Measurements from ENCODE around the gene MYH11.
"Not testable (repeated sequence)": the region's sequence is repeated elsewhere in the genome, so short reads cannot be mapped to it uniquely, and the experiment has no call there.

The MYH11 gene

GRCh38 chr16:15742716-15743115 is 114.1 kb downstream of the MYH11 start:
- DNase-seq: no peak

GRCh38 chr16:15741207-15741871 is 115.5 kb downstream of the MYH11 start:
- no peak for DNase-seq

DNA sequence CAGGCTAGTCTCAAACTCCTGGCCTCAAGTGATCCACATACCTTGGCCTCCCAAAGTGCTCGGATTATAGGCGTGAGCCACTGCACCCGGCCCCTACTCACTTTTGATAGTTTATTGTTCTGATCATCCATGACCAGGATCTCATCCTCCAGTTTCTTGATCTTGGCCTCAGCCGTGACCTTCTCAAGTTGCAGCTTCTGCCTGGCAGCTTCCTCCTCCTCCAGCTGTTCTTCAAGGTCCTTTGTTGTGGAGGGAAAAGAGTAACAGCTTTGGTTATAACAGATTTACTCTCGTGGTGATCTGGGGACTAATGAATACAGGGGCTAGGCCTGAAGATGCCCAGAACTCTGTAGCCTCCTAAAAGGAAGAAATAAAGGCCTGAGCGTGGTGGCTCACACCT is 116.9 kb downstream of the MYH11 start:
- DNase-seq: no peak

- no peak for DNase-seq
Observed at GRCh38 chr16:15739464-15739863, 117.4 kb downstream of the MYH11 start.

- no peak for DNase-seq
Observed at GRCh38 chr16:15737140-15737644, 119.6 kb downstream of the MYH11 start.

GRCh38 chr16:15736529-15736928 is 120.3 kb downstream of the MYH11 start:
- no peak for DNase-seq

GRCh38 chr16:15735610-15736009 is 121.2 kb downstream of the MYH11 start:
- DNase-seq: no peak

GRCh38 chr16:15732416-15732815 is 124.4 kb downstream of the MYH11 start:
- DNase-seq: no peak

DNA sequence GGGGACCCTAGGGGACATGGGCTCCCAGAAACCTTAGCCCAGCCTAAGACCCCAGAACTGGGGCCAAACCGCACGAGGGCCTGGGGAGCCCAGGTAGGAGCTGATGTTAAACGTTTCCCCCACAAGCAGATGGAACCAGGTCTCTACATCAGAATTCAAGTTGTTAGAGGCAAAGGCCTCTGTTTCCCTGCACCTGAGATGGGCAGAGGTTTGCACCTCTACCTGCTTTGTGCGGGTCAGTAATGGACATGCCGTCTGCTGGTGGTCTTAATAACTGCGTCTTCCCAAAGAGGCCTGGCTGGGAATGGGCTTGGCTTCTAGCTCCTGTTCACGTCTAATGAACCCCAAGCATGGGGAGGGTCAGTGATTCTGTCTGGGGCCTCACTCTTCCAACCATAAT is 127.7 kb downstream of the MYH11 start:
- DNase-seq: no peak

DNA sequence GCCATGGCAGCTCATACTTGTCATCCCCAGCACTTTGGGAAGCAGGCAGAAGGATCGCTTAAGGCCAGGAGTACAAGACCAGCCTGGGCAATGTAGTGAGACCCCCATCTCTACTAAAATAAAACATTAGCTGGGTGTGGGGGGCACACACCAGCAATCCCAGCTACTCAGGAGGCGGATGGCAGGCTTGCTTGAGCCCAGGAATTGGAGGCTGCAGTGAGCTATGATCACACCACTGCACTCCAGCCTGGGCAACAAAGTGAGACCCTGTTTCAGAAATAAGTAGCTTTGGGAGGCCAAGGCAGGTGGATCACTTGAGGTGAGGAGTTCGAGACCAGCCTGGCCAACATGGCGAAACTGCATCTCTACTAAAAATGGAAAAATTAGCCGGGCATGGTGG is 129.1 kb downstream of the MYH11 start:
- not testable (repeated sequence) for DNase-seq

DNA sequence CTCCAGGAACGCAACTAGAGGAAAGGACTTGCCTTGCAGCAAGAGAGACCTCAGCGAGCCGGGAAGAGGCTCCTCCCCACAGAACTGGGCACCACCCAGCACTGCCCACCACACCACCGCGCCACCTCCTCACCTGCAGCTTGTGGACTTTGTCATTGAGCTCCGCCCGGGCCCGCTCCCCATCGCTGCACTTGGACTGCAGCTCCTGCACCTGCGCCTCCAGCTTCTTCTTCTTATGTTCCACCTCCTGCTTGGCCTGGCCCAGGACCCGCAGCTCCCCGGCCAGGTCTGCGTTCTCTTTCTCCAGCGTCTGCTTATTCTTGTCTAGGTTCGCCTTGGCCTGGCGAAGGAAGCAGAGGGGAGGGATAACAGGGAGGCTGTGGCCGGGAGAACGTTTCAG is 130.1 kb downstream of the MYH11 start:
- DNase-seq: no peak

- DNase-seq: no peak
Observed at GRCh38 chr16:15725641-15726240, 131.1 kb downstream of the MYH11 start.

DNA sequence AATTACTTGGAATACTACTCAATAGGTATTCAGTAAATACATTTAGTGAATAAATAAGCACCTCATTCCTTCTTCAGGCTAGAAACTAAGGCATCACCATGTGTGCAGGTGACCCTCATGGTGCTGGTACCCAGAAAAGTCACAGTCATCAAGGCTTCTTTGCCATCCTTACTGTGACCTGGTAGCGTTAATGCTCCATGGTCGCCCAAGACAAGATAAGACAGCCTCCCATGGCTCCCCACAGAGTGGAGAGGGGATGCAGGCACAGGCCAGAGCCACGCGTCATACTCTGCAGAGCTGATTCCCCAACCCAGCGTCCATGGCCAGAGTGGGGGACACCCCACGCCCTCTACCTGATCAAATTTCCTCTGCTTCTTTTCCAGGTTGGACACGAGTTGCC is 133.0 kb downstream of the MYH11 start:
- DNase-seq: no peak

DNA sequence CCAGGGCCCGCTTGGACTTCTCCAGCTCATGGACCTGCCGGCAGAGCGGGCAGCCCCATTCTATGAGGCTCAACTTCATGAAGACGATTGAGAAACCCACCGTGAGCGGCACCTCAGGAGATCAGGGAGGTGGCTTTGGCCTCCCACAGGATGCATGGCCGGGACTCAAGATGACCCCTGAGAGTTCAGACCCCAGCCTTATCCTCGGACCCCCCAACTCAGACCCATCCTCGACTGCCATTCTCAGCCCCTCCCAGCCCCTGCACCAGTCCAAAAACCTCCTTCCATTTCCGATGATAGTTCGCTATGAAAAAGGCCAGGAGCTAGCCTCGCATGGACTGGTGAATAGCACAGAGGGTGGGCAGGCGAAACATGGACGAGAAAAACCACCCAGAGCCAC is 135.8 kb downstream of the MYH11 start:
- DNase-seq: no peak

DNA sequence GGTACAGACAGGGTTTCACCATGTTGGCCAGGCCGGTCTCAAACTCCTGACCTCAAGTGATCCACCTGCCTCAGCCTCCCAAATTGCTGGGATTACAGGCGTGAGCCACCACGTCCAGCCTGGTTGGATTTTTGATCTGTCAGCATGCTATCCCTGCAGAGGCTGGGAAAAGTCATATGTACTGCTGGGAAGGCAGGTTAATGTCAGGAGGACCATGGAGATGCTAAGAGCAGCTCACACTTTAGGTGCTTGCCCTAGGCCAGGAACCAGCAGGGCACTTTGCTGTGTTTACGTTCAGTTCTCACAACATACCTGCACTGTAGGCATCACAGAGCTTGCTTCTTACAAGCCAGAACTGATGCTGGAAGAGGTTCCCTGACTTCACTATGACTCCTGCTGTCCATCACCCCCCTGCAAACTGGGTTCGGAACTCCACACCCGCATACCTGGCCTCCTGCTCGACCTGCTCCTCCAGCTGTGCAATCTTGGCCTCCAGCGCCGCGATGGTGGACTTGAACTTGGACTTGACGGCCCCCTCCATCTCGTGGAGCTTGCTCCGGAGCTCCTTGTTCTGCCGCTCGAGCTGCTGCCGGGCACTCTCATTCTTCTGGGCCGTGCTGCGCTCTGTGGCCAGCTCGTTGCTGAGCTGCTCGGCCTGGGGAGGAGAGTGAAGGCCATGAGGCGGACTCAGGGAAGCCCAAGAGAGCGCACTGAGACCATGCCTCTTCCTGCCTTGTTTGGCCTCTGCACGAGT is 140.0 kb downstream of the MYH11 start:
- DNase-seq: no peak

DNA sequence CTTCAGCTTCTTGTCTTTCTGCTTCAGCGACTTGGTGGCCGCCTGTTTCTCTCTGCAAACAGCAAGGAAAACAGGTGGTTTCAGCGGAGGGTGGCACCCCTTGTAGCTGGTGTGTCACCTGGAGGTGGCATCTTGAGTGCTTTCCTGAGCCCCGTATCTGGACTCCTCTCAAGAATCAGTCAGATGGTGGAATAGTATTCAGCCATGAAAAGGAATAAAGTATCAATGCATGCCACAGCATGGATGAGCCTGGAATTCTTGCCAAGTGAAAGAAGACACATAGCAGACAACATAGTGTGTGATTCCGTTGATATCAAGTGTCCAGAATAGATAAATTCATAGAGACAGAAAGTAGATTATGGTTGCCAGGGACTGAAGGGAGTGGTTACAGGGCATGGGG is 141.6 kb downstream of the MYH11 start:
- no peak for DNase-seq

- DNase-seq: no peak
Observed at GRCh38 chr16:15714393-15715172, 142.2 kb downstream of the MYH11 start.

GRCh38 chr16:15708997-15709396 is 147.8 kb downstream of the MYH11 start:
- DNase-seq: no peak

DNA sequence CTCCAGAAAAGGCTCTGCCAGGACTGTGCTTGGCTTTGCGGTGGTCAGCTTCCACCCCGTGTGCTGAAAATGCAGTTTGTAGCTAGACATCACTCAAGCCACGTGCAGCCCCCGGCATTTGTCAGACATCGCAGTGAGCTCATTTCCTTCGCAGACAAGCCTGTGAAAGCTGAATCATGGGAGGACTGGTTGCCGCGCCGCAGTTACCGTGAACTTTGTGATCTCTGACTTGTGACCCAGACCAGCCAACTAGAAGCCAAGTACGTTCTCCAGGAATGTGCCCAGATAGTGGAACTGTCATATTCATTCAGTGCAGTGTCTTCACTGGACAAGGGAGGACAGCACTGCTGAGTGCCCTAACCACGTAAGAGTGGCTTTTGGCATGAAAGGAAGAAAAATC is 148.7 kb downstream of the MYH11 start:
- DNase-seq: no peak

- no peak for DNase-seq
Observed at GRCh38 chr16:15707332-15707731, 149.5 kb downstream of the MYH11 start.

GRCh38 chr16:15705064-15705565 is 151.7 kb downstream of the MYH11 start:
- DNase-seq: no peak

DNA sequence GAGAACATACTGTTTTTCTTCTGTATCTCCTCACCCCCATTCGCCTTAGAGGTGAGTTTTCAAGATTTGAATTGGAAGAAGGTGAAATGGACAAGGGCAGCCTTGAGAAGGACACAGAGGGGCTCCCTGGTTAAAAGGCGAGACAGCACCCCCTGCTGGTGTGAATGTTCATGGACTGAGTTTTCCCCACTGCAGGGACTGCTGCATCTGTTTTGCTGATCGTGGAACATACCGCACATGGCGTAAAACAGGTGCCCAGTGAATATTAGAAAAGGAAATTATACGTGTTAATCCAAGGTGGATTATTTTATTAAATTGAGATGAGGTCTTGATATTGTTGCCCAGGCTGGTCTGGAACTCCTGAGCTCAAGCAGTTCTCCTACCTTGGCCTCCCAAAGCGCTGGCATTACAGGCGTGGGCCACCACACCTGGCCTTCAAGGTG is 152.3 kb downstream of the MYH11 start:
- DNase-seq: peak; percentile 16

All from GF-D8 (cell line).